HUES64 (cell line): Measurements from ENCODE around the gene HECTD1.
"Not testable (repeated sequence)": the region's sequence is repeated elsewhere in the genome, so short reads cannot be mapped to it uniquely, and the experiment has no call there.

ENCODE experiments used
- H3K27ac ChIP-seq: 2 replicates; pipeline ENCODE4 v1.7.0; 2013; ENCODE audit warnings: low read depth, low read length, inconsistent platforms
- H3K27me3 ChIP-seq: 2 replicates; pipeline ENCODE4 v1.6.1; 2013; ENCODE audit warnings: mild to moderate bottlenecking, low read length; ENCODE audit not compliant: insufficient read depth
- H3K36me3 ChIP-seq: 2 replicates; pipeline ENCODE4 v1.6.1; 2013; ENCODE audit warnings: mild to moderate bottlenecking, low read length; ENCODE audit not compliant: insufficient read depth
- H3K4me1 ChIP-seq: 2 replicates; pipeline ENCODE4 v1.6.1; 2013; ENCODE audit warnings: mild to moderate bottlenecking, low read length, moderate library complexity; ENCODE audit not compliant: insufficient read depth
- H3K4me3 ChIP-seq: 2 replicates; pipeline ENCODE4 v1.5.1; 2013; ENCODE audit warnings: mild to moderate bottlenecking, low read length, moderate library complexity
- H3K9ac ChIP-seq: 2 replicates; pipeline ENCODE4 v1.6.1; 2013; ENCODE audit warnings: mild to moderate bottlenecking, low read depth, low read length
- H3K9me3 ChIP-seq: 2 replicates; pipeline ENCODE4 v1.6.1; 2013; ENCODE audit warnings: low read depth, low read length; ENCODE audit not compliant: insufficient read depth
- WGBS: fragments of 150-250, 120-280 bp; methylation state at CpG from one replicate; pipeline ENCODE4 v1.1.7; 2013; ENCODE audit warnings: missing lambda C conversion rate; 5-methylcytosine and 5-hydroxymethylcytosine counted together

HECTD1 gene

GRCh38 chr14:31060253-31060875 lies 147.2 kb downstream of the HECTD1 start:
- Histone ChIP-seq H3K27ac (peak overlapping the region; percentile 58; the same call in 1 of the 2 replicates), H3K9ac (no peak overlapping the region), H3K27me3 (no peaks in the 10 kb centered on the region), H3K9me3 (no peaks in the 10 kb centered on the region), H3K4me3 (no peak overlapping the region), H3K4me1 (peaks cover 19% of the 10 kb centered on the region), H3K36me3 (no peaks in the 10 kb centered on the region)
- 40% methylated on average over 6 of the region's 6 CpGs for WGBS

- no peaks in the 10 kb centered on the region for H3K27me3 ChIP-seq
- H3K36me3 ChIP-seq: no peaks in the 10 kb centered on the region
- peaks cover 19% of the 10 kb centered on the region for H3K4me1 ChIP-seq
- no peak overlapping the region for H3K4me3 ChIP-seq
- H3K27ac ChIP-seq: peak overlapping the region; percentile 50; the same call in 1 of the 2 replicates
- H3K9me3 ChIP-seq: no peaks in the 10 kb centered on the region
- 83% methylated on average over 1 of the region's 1 CpG for WGBS
- no peak overlapping the region for H3K9ac ChIP-seq
Observed at GRCh38 chr14:31059152-31059924, 148.3 kb downstream of the HECTD1 start.

GRCh38 chr14:31057701-31058364 lies 149.8 kb downstream of the HECTD1 start:
- WGBS: 93% methylated on average over 12 of the region's 12 CpGs

GRCh38 chr14:31057035-31057434 lies 150.6 kb downstream of the HECTD1 start:
- Histone ChIP-seq H3K36me3 (no peaks in the 10 kb centered on the region), H3K27me3 (no peaks in the 10 kb centered on the region), H3K9ac (no peak overlapping the region), H3K9me3 (no peaks in the 10 kb centered on the region), H3K27ac (no peak overlapping the region), H3K4me3 (no peak overlapping the region), H3K4me1 (peaks cover 19% of the 10 kb centered on the region)
- WGBS: 100% methylated on average over 1 of the region's 1 CpG

More at GRCh38 chr14:31057701-31058364, 149.8 kb downstream of the HECTD1 start:
- Histone ChIP-seq H3K4me1 (peaks cover 19% of the 10 kb centered on the region), H3K36me3 (no peaks in the 10 kb centered on the region), H3K9ac (no peak overlapping the region), H3K27me3 (no peaks in the 10 kb centered on the region), H3K4me3 (no peak overlapping the region), H3K9me3 (no peaks in the 10 kb centered on the region), H3K27ac (no peak overlapping the region)

- H3K4me1 ChIP-seq, H3K36me3 ChIP-seq, H3K27ac ChIP-seq, H3K27me3 ChIP-seq, H3K9ac ChIP-seq, H3K4me3 ChIP-seq, H3K9me3 ChIP-seq: not testable (repeated sequence)
- 95% methylated on average over 9 of the region's 9 CpGs for WGBS
Observed at GRCh38 chr14:31052905-31053586, 154.5 kb downstream of the HECTD1 start.

GRCh38 chr14:31051511-31051910 lies 156.1 kb downstream of the HECTD1 start:
- Histone ChIP-seq H3K9me3 (no peaks in the 10 kb centered on the region), H3K36me3 (no peaks in the 10 kb centered on the region), H3K9ac (no peak overlapping the region), H3K27ac (no peak overlapping the region), H3K4me3 (no peak overlapping the region), H3K27me3 (no peaks in the 10 kb centered on the region), H3K4me1 (no peaks in the 10 kb centered on the region)
- WGBS: 94% methylated on average over 2 of the region's 4 CpGs

- no peak overlapping the region for H3K9ac ChIP-seq
- WGBS: 95% methylated on average over 7 of the region's 7 CpGs
- H3K36me3 ChIP-seq: no peaks in the 10 kb centered on the region
- H3K27me3 ChIP-seq: no peaks in the 10 kb centered on the region
- no peak overlapping the region for H3K4me3 ChIP-seq
- no peaks in the 10 kb centered on the region for H3K4me1 ChIP-seq
- no peaks in the 10 kb centered on the region for H3K9me3 ChIP-seq
- H3K27ac ChIP-seq: no peak overlapping the region
Observed at GRCh38 chr14:31051023-31051422, 156.6 kb downstream of the HECTD1 start.
